HCEC 1CT (cell line): Measurements from ENCODE around the gene ZDHHC4.
A peak's percentile ranks its signal among the peaks of the same experiment; 100 is the strongest.
"Not testable (repeated sequence)": the region's sequence is repeated elsewhere in the genome, so short reads cannot be mapped to it uniquely, and the experiment has no call there.

Experiments
- DNase-seq: peaks from one replicate; pipeline ENCODE4 v3.0.0-alpha.2; 2017

The ZDHHC4 gene

GRCh38 chr7:6563936-6564770 is 13.1 kb upstream of the ZDHHC4 start:
- no peak for DNase-seq

GRCh38 chr7:6565655-6566054 is 11.6 kb upstream of the ZDHHC4 start:
- no peak for DNase-seq

GRCh38 chr7:6567886-6568285 is 9.4 kb upstream of the ZDHHC4 start:
- DNase-seq: no peak

- peak; percentile 3 for DNase-seq
These were observed 6.0 kb upstream of the ZDHHC4 start for GRCh38 chr7:6571160-6571779.

GRCh38 chr7:6575281-6576023 is 1.8 kb upstream of the ZDHHC4 start:
- no peak for DNase-seq

GRCh38 chr7:6576024-6576866 is 1.0 kb upstream of the ZDHHC4 start:
- no peak for DNase-seq

GRCh38 chr7:6576867-6577368 is 336 bp upstream of the ZDHHC4 start:
- DNase-seq: not testable (repeated sequence)

GRCh38 chr7:6578114-6579084 is 1.1 kb downstream of the ZDHHC4 start:
- peak; percentile 3 for DNase-seq

GRCh38 chr7:6579446-6579845 is 2.2 kb downstream of the ZDHHC4 start:
- DNase-seq: peak; percentile 40

- not testable (repeated sequence) for DNase-seq
These were observed 8.6 kb downstream of the ZDHHC4 start for GRCh38 chr7:6585746-6586432.

GRCh38 chr7:6588566-6588965 is 11.3 kb downstream of the ZDHHC4 start:
- DNase-seq: no peak

GRCh38 chr7:6589151-6589828 is 12.0 kb downstream of the ZDHHC4 start:
- no peak for DNase-seq

- DNase-seq: peak; percentile 78
These were observed 12.8 kb downstream of the ZDHHC4 start, which contains the start of gene INTS15 for GRCh38 chr7:6589829-6590644. INTS15 (plus strand) TSS chr7:6590021; CDS start chr7:6590284, 263 bp downstream.

- no peak for DNase-seq
These were observed 13.4 kb downstream of the ZDHHC4 start for GRCh38 chr7:6590645-6591110.

GRCh38 chr7:6600093-6600492 is 22.8 kb downstream of the ZDHHC4 start:
- no peak for DNase-seq

- no peak for DNase-seq
These were observed 27.2 kb downstream of the ZDHHC4 start for GRCh38 chr7:6604458-6604857.

GRCh38 chr7:6606866-6607583 is 29.8 kb downstream of the ZDHHC4 start:
- no peak for DNase-seq

GRCh38 chr7:6607651-6608051 is 30.4 kb downstream of the ZDHHC4 start:
- DNase-seq: no peak
